GM12873 (cell line): Measurements from ENCODE around the gene FMN1.

Experiments
- CTCF ChIP-seq: IDR thresholded peaks from 2 replicates; pipeline ENCODE4 v1.5.1; 2012; ENCODE audit warnings: low read depth, mild to moderate bottlenecking, moderate library complexity, low read length, control low read depth; ENCODE audit not compliant: insufficient read depth; ENCODE audit errors: missing control alignments

The FMN1 gene

GRCh38 chr15:33206366-33206765 is 11.9 kb upstream of the FMN1 start:
- no peak for TF ChIP-seq CTCF

GRCh38 chr15:33204926-33205325 is 10.4 kb upstream of the FMN1 start:
- no peak for TF ChIP-seq CTCF

GRCh38 chr15:33204087-33204486 is 9.6 kb upstream of the FMN1 start:
- TF ChIP-seq CTCF = no peak

- peak; percentile 47 for TF ChIP-seq CTCF
Observed at GRCh38 chr15:33201491-33202231, 7.1 kb upstream of the FMN1 start.

GRCh38 chr15:33200903-33201302 is 6.4 kb upstream of the FMN1 start:
- TF ChIP-seq CTCF = no peak

- TF ChIP-seq CTCF = no peak
Observed at GRCh38 chr15:33200444-33200843, 5.9 kb upstream of the FMN1 start.

- no peak for TF ChIP-seq CTCF
Observed at GRCh38 chr15:33198541-33198940, 4.0 kb upstream of the FMN1 start.
